Fibroblast of lung (primary cell): ENCODE data around the gene EIF3B. TPM values are rescaled to one million over a fixed set of nuclear protein-coding genes. Genes with fewer than 3 reads are reported as not detected.

Experiments
- DNase-seq, 2 donors: peaks; one replicate each; pipeline versions ENCODE4 v3.0.0 to v3.0.0-alpha.2; 2010; ENCODE audit warnings: low read depth in 2 of 2
- H2AFZ ChIP-seq: 2 replicates; pipeline ENCODE4 v1.5.1; 2012; ENCODE audit warnings: low read length, control low read depth, inconsistent platforms
- H3K27ac ChIP-seq: 2 replicates; pipeline ENCODE4 v1.5.1; 2011; ENCODE audit warnings: low read length, control low read depth; ENCODE audit not compliant: insufficient read depth
- H3K27me3 ChIP-seq: 2 replicates; pipeline ENCODE4 v1.5.1; 2011; ENCODE audit warnings: mild to moderate bottlenecking, low read length; ENCODE audit not compliant: control insufficient read depth, insufficient read depth
- H3K36me3 ChIP-seq: 2 replicates; pipeline ENCODE4 v1.5.1; 2011; ENCODE audit warnings: low read length; ENCODE audit not compliant: control insufficient read depth, insufficient read depth
- H3K4me1 ChIP-seq: 2 replicates; pipeline ENCODE4 v1.5.1; 2011; ENCODE audit warnings: low read length; ENCODE audit not compliant: control insufficient read depth, insufficient read depth; ENCODE audit errors: extremely low read depth
- H3K4me2 ChIP-seq: 2 replicates; pipeline ENCODE4 v1.5.1; 2011; ENCODE audit warnings: low read length, control low read depth; ENCODE audit not compliant: insufficient read depth; ENCODE audit errors: extremely low read depth
- H3K4me3 ChIP-seq, 4 experiments: fragments of 200-600 bp in 1 of 4; sonication (generic) in 1 of 4; replicated peaks in 1 of 4; 2 replicates each; pipeline ENCODE4 v1.5.1; 2011 to 2016; ENCODE audit warnings: low read length in 4 of 4, low read depth in 3 of 4, mild to moderate bottlenecking in 3 of 4, control low read depth in 2 of 4, inconsistent platforms in 1 of 4, mixed read lengths in 1 of 4; ENCODE audit not compliant: insufficient read depth in 1 of 4; ENCODE audit errors: control extremely low read depth in 1 of 4
- H3K79me2 ChIP-seq: 2 replicates; pipeline ENCODE4 v1.5.1; 2012; ENCODE audit warnings: mild to moderate bottlenecking, low read length, inconsistent platforms; ENCODE audit not compliant: control insufficient read depth, insufficient read depth
- H3K9ac ChIP-seq: 2 replicates; pipeline ENCODE4 v1.5.1; 2011; ENCODE audit warnings: mild to moderate bottlenecking, low read length, control low read depth; ENCODE audit not compliant: insufficient read depth
- H3K9me3 ChIP-seq: 2 replicates; pipeline ENCODE4 v1.5.1; 2012; ENCODE audit warnings: low read depth, low read length; ENCODE audit not compliant: control insufficient read depth, insufficient read depth
- H4K20me1 ChIP-seq: 2 replicates; pipeline ENCODE4 v1.5.1; 2011; ENCODE audit warnings: low read length; ENCODE audit not compliant: control insufficient read depth, insufficient read depth; ENCODE audit errors: extremely low read depth
- CTCF ChIP-seq, 2 donors: IDR thresholded peaks in 1 of 2; conservative IDR thresholded peaks in 1 of 2; 1 replicate in 1 of 2; 2 replicates in 1 of 2; pipeline ENCODE4 v1.5.1; 2011 to 2012; ENCODE audit warnings: low read length in 2 of 2, control low read depth in 1 of 2, inconsistent platforms in 1 of 2, low read depth in 1 of 2, mild to moderate bottlenecking in 1 of 2
- EZH2 ChIP-seq: IDR thresholded peaks from 2 replicates; pipeline ENCODE4 v1.5.1; 2012; ENCODE audit warnings: low read length, control low read depth, mild to moderate bottlenecking; ENCODE audit errors: missing control alignments
- polyA plus RNA-seq, 2 donors: library from polyadenylated mRNA; depleted of rRNA in 1 of 2; stranded (reverse) in 1 of 2; unstranded in 1 of 2; fragments of >200 nt; gene quantifications; 2 replicates each; pipeline ENCODE4 v1.2.1, GENCODE V29; 2011 to 2012; ENCODE audit warnings: missing spikeins in 1 of 2
- total RNA-seq: library from RNA; depleted of rRNA; stranded (reverse); fragments of >200 nt; gene quantifications from 2 replicates; pipeline ENCODE4 v1.2.1, GENCODE V29; 2014

Gene EIF3B
- total and polyA plus RNA-seq, 2 donors (not counting 1 experiment from before 2014, with no cell fraction given): 92.8 to 133 TPM

DNA sequence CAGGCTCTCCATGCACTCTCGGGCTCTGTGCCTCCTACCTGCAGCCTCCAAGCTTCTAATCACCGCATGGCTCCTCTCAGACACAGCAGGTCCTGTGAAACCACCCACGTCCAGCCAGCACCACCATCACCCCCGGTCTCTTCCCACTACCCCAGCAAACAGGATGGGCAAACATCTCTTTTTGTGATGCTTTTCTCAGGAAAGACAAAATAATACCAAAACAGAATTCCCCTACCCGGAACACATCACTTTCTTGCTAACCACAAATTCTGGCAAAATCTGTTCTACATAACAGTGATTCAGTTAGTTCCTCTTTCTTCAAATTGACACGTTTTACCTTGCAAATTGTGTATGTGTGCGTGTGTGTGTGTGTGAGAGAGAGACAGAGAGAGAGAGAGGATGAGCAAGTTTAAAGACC, 46.9 kb upstream of the EIF3B start:
- no peak overlapping the region for H3K27ac ChIP-seq
- no peaks in the 10 kb centered on the region for H3K9me3 ChIP-seq
- H4K20me1 ChIP-seq: no peaks in the 10 kb centered on the region
- H3K27me3 ChIP-seq: no peaks in the 10 kb centered on the region
- peaks cover 20% of the 10 kb centered on the region for H3K79me2 ChIP-seq
- TF ChIP-seq EZH2 (no peak), CTCF (conservative IDR thresholded peaks at IDR 0.05 in 1 of 2, IDR thresholded peaks at IDR 0.05 in 1 of 2; ENCODE audit: low read depth in 1 of 2, low read length in 2 of 2) (no peak)
- H3K4me1 ChIP-seq: no peaks in the 10 kb centered on the region
- peak in 1 of 2 donors; percentile 22 for DNase-seq
- no peak overlapping the region for H3K4me3 ChIP-seq
- H3K4me2 ChIP-seq: no peak overlapping the region
- H3K36me3 ChIP-seq: no peaks in the 10 kb centered on the region
- no peak overlapping the region for H2AFZ ChIP-seq
- H3K9ac ChIP-seq: no peak overlapping the region

- H3K9me3 ChIP-seq: no peaks in the 10 kb centered on the region
- peak; percentile 87 to 97 for DNase-seq
- no peak overlapping the region for H3K4me2 ChIP-seq
- no peak overlapping the region for H3K4me3 ChIP-seq
- no peak overlapping the region for H3K27ac ChIP-seq
- H3K79me2 ChIP-seq: peaks cover 23% of the 10 kb centered on the region
- H4K20me1 ChIP-seq: no peaks in the 10 kb centered on the region
- no peak overlapping the region for H3K9ac ChIP-seq
- H3K36me3 ChIP-seq: no peaks in the 10 kb centered on the region
- H2AFZ ChIP-seq: no peak overlapping the region
- H3K4me1 ChIP-seq: no peaks in the 10 kb centered on the region
- no peaks in the 10 kb centered on the region for H3K27me3 ChIP-seq
- TF ChIP-seq EZH2: no peak
- no peak for TF ChIP-seq CTCF (conservative IDR thresholded peaks at IDR 0.05 in 1 of 2, IDR thresholded peaks at IDR 0.05 in 1 of 2; ENCODE audit: low read depth in 1 of 2, low read length in 2 of 2)
These were observed 44.7 kb upstream of the EIF3B start for GRCh38 chr7:2309889-2310331.

DNA sequence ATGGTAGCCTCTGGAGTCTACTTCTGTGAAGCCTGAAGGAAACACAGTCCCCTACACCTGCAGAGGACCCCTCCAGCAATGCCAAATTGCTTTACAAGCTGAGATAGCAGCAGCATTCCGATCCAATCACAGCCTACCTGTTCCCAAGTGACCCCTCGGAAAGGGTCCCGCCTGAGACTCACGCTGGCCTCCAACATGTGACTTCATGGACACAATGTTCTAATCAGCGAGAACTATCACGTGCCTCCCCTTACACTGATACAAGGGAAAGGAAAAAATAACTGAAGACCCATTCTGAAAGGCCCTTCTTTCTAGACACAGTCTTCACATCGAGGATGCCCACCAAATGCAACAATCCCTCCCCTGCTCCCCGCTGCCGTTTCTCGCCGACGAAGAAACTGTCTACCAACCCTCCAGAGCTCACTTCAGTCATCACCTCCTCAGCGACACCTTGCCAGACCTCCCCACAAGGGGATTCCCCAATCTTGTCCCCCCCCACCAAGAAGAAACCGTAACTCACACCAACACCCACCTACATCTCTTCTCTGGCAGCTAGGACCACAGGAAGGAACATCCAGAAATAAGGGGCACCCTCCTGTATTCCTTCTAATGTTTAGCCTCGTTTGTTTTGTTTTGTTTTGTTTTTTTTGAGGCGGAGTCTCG, 42.2 kb upstream of the EIF3B start:
- Histone ChIP-seq H3K27me3 (no peaks in the 10 kb centered on the region), H3K4me1 (no peaks in the 10 kb centered on the region), H3K9ac (no peak overlapping the region), H3K79me2 (peaks cover 23% of the 10 kb centered on the region), H3K4me3 (no peak overlapping the region), H3K4me2 (peak overlapping the region; percentile 44), H3K36me3 (no peaks in the 10 kb centered on the region), H3K9me3 (no peaks in the 10 kb centered on the region), H2AFZ (no peak overlapping the region), H3K27ac (no peak overlapping the region), H4K20me1 (no peaks in the 10 kb centered on the region)
- TF ChIP-seq CTCF (conservative IDR thresholded peaks at IDR 0.05 in 1 of 2, IDR thresholded peaks at IDR 0.05 in 1 of 2; ENCODE audit: low read depth in 1 of 2, low read length in 2 of 2): no peak
- TF ChIP-seq EZH2: no peak
- DNase-seq: no peak
